HG02571 (cell line): ENCODE measurements around the gene SP6.

Experiments used
- ATAC-seq: cut with Tn5 transposase; IDR thresholded peaks from one replicate; pipeline ENCODE4 v1.9.1; 2021; ENCODE audit warnings: mild to moderate bottlenecking, moderate library complexity; ENCODE audit not compliant: unreplicated experiment

SP6 gene

GRCh38 chr17:47813512-47814031 lies 37.4 kb downstream of the SP6 start:
- ATAC-seq, result no peak

- ATAC-seq, result no peak
Observed at GRCh38 chr17:47813077-47813476, 37.9 kb downstream of the SP6 start.

GRCh38 chr17:47812146-47812920 lies 38.6 kb downstream of the SP6 start:
- no peak for ATAC-seq

- no peak for ATAC-seq
Observed at GRCh38 chr17:47811709-47812108, 39.3 kb downstream of the SP6 start.

- no peak for ATAC-seq
Observed at GRCh38 chr17:47810901-47811635, 39.9 kb downstream of the SP6 start.

- ATAC-seq, result no peak
Observed at GRCh38 chr17:47810200-47810821, 40.7 kb downstream of the SP6 start.

GRCh38 chr17:47808830-47809480 lies 42.0 kb downstream of the SP6 start:
- ATAC-seq, result no peak

- ATAC-seq, result no peak
Observed at GRCh38 chr17:47808036-47808829, 42.7 kb downstream of the SP6 start.

GRCh38 chr17:47807421-47807820 lies 43.5 kb downstream of the SP6 start:
- no peak for ATAC-seq

GRCh38 chr17:47806913-47807255 lies 44.1 kb downstream of the SP6 start:
- no peak for ATAC-seq

GRCh38 chr17:47806026-47806912 lies 44.7 kb downstream of the SP6 start:
- no peak for ATAC-seq

- no peak for ATAC-seq
Observed at GRCh38 chr17:47804461-47804860, 46.5 kb downstream of the SP6 start.

- ATAC-seq, result no peak
Observed at GRCh38 chr17:47803751-47804150, 47.2 kb downstream of the SP6 start.

GRCh38 chr17:47803201-47803600 lies 47.8 kb downstream of the SP6 start:
- ATAC-seq, result no peak

GRCh38 chr17:47802341-47803022 lies 48.5 kb downstream of the SP6 start:
- ATAC-seq, result no peak

- ATAC-seq, result no peak
Observed at GRCh38 chr17:47801906-47802305, 49.1 kb downstream of the SP6 start.

- no peak for ATAC-seq
Observed at GRCh38 chr17:47801176-47801765, 49.7 kb downstream of the SP6 start.

- no peak for ATAC-seq
Observed at GRCh38 chr17:47800686-47801085, 50.3 kb downstream of the SP6 start.

GRCh38 chr17:47797797-47798196 lies 53.2 kb downstream of the SP6 start:
- no peak for ATAC-seq
